Cortex of kidney (tissue), 1 donor: ENCODE data around the gene RAB36.

Experiments
- DNase-seq: peaks from one replicate; lab custom pipeline; 2025; lab: John Stamatoyannopoulos, UW

The RAB36 gene

GRCh38 chr22:23182309-23183060, 37.2 kb downstream of the RAB36 start:
- no peak for DNase-seq

GRCh38 chr22:23183061-23183698, 37.9 kb downstream of the RAB36 start:
- no peak for DNase-seq

- DNase-seq, result no peak
Observed at GRCh38 chr22:23184100-23184763, 39.0 kb downstream of the RAB36 start.

- DNase-seq, result no peak
Observed at GRCh38 chr22:23184764-23185113, 39.5 kb downstream of the RAB36 start.

- no peak for DNase-seq
Observed at GRCh38 chr22:23187211-23187610, 41.9 kb downstream of the RAB36 start.

GRCh38 chr22:23187871-23188700, 42.8 kb downstream of the RAB36 start:
- DNase-seq, result no peak

GRCh38 chr22:23190526-23190925, 45.2 kb downstream of the RAB36 start:
- no peak for DNase-seq

GRCh38 chr22:23192133-23192532, 46.9 kb downstream of the RAB36 start:
- no peak for DNase-seq

GRCh38 chr22:23192558-23192957, 47.3 kb downstream of the RAB36 start:
- no peak for DNase-seq

- no peak for DNase-seq
Observed at GRCh38 chr22:23193196-23193827, 48.0 kb downstream of the RAB36 start.

GRCh38 chr22:23193882-23194281, 48.6 kb downstream of the RAB36 start:
- DNase-seq, result no peak

- DNase-seq, result no peak
Observed at GRCh38 chr22:23196165-23196564, 50.9 kb downstream of the RAB36 start.

- no peak for DNase-seq
Observed at GRCh38 chr22:23197836-23198235, 52.6 kb downstream of the RAB36 start.

GRCh38 chr22:23199159-23199558, 53.9 kb downstream of the RAB36 start:
- DNase-seq, result no peak

- DNase-seq, result no peak
Observed at GRCh38 chr22:23200898-23201297, 55.6 kb downstream of the RAB36 start.

- no peak for DNase-seq
Observed at GRCh38 chr22:23202812-23203451, 57.7 kb downstream of the RAB36 start.

GRCh38 chr22:23203452-23204124, 58.3 kb downstream of the RAB36 start:
- DNase-seq, result no peak

- no peak for DNase-seq
Observed at GRCh38 chr22:23204125-23204488, 58.8 kb downstream of the RAB36 start.

- no peak for DNase-seq
Observed at GRCh38 chr22:23204541-23205157, 59.4 kb downstream of the RAB36 start.

- DNase-seq, result no peak
Observed at GRCh38 chr22:23205339-23206049, 60.2 kb downstream of the RAB36 start.
